ENCODE measurements around the gene ENHO. TPM values are rescaled to one million over a fixed set of nuclear protein-coding genes. Genes with fewer than 3 reads are reported as not detected.

Gene ENHO
- total RNA-seq, 1 donor from 2014 or later = not detected

- H3K4me1 ChIP-seq = peaks cover under 1% of the 10 kb centered on the region
- no peaks in the 10 kb centered on the region for H3K36me3 ChIP-seq
- H3K9me3 ChIP-seq = no peaks in the 10 kb centered on the region
These were observed 4.6 kb downstream of the ENHO start for GRCh38 chr9:34518110-34518616.

DNA sequence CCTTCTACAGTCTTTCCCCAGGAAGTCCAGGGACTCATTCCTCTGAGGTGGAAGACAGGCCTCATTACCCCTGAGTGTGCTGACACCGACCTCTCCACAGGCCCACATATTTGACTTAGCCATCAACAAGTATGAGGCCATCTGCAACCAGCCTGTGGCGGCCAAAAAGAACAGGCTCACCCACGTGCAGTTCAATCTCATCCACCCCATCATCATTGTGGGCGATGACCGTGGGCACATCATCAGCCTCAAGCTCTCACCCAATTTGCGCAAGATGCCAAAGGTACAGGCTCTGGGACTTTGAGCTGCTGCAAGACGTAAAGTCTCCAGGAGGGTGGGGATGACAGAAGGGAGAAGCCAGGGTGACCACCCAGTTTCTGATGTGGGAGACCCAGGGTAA lies 5.6 kb downstream of the ENHO start:
- Histone ChIP-seq H3K4me1 (no peaks in the 10 kb centered on the region), H3K27me3 (no peaks in the 10 kb centered on the region), H3K4me3 (no peak overlapping the region), H3K9me3 (no peaks in the 10 kb centered on the region), H3K36me3 (no peaks in the 10 kb centered on the region), H3K27ac (no peak overlapping the region)
- DNase-seq (ENCODE audit: extremely low spot score in 2 of 2) = no peak
- intact Hi-C loops (cut with DNase I) = no loop called here
- TF ChIP-seq, protein P1, sequence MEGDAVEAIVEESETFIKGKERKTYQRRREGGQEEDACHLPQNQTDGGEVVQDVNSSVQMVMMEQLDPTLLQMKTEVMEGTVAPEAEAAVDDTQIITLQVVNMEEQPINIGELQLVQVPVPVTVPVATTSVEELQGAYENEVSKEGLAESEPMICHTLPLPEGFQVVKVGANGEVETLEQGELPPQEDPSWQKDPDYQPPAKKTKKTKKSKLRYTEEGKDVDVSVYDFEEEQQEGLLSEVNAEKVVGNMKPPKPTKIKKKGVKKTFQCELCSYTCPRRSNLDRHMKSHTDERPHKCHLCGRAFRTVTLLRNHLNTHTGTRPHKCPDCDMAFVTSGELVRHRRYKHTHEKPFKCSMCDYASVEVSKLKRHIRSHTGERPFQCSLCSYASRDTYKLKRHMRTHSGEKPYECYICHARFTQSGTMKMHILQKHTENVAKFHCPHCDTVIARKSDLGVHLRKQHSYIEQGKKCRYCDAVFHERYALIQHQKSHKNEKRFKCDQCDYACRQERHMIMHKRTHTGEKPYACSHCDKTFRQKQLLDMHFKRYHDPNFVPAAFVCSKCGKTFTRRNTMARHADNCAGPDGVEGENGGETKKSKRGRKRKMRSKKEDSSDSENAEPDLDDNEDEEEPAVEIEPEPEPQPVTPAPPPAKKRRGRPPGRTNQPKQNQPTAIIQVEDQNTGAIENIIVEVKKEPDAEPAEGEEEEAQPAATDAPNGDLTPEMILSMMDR (IDR thresholded peaks at IDR 0.05) = no peak
- no peak for TF ChIP-seq POLR2A (IDR thresholded peaks at IDR 0.05)
- no peak for TF ChIP-seq POLR2AphosphoS5 (IDR thresholded peaks at IDR 0.05; ENCODE audit: insufficient read depth in 1 of 2, low read depth in 1 of 2)

More at GRCh38 chr9:34518110-34518616, 4.6 kb downstream of the ENHO start:
- Histone ChIP-seq H3K27ac (no peak overlapping the region), H3K27me3 (no peaks in the 10 kb centered on the region), H3K4me3 (no peak overlapping the region)
- DNase-seq (ENCODE audit: extremely low spot score in 2 of 2) = no peak
- intact Hi-C loops (cut with DNase I) = no loop called here
- TF ChIP-seq, protein P1 (IDR thresholded peaks at IDR 0.05) = no peak
- no peak for TF ChIP-seq POLR2AphosphoS5 (IDR thresholded peaks at IDR 0.05; ENCODE audit: insufficient read depth in 1 of 2, low read depth in 1 of 2)
- no peak for TF ChIP-seq POLR2A (IDR thresholded peaks at IDR 0.05)

- Histone ChIP-seq H3K27me3 (no peaks in the 10 kb centered on the region), H3K36me3 (no peaks in the 10 kb centered on the region), H3K4me3 (no peak overlapping the region), H3K4me1 (no peaks in the 10 kb centered on the region), H3K9me3 (no peaks in the 10 kb centered on the region), H3K27ac (no peak overlapping the region)
- no peak for DNase-seq (ENCODE audit: extremely low spot score in 2 of 2)
- TF ChIP-seq POLR2A (IDR thresholded peaks at IDR 0.05) (no peak), POLR2AphosphoS5 (IDR thresholded peaks at IDR 0.05; ENCODE audit: insufficient read depth in 1 of 2, low read depth in 1 of 2) (no peak)
- TF ChIP-seq, protein P1 (IDR thresholded peaks at IDR 0.05) = no peak
- intact Hi-C loops (cut with DNase I) = no loop called here
These were observed 6.8 kb downstream of the ENHO start for GRCh38 chr9:34515959-34516358.

- Histone ChIP-seq H3K36me3 (no peaks in the 10 kb centered on the region), H3K4me3 (no peak overlapping the region), H3K27me3 (no peaks in the 10 kb centered on the region), H3K9me3 (no peaks in the 10 kb centered on the region), H3K4me1 (no peaks in the 10 kb centered on the region), H3K27ac (no peak overlapping the region)
- intact Hi-C loops (cut with DNase I) = no loop called here
- no peak for DNase-seq (ENCODE audit: extremely low spot score in 2 of 2)
- TF ChIP-seq POLR2AphosphoS5 (IDR thresholded peaks at IDR 0.05; ENCODE audit: insufficient read depth in 1 of 2, low read depth in 1 of 2) = no peak
- TF ChIP-seq, protein P1 (IDR thresholded peaks at IDR 0.05) = no peak
- no peak for TF ChIP-seq POLR2A (IDR thresholded peaks at IDR 0.05)
These were observed 8.0 kb downstream of the ENHO start for GRCh38 chr9:34514816-34515215.

DNA sequence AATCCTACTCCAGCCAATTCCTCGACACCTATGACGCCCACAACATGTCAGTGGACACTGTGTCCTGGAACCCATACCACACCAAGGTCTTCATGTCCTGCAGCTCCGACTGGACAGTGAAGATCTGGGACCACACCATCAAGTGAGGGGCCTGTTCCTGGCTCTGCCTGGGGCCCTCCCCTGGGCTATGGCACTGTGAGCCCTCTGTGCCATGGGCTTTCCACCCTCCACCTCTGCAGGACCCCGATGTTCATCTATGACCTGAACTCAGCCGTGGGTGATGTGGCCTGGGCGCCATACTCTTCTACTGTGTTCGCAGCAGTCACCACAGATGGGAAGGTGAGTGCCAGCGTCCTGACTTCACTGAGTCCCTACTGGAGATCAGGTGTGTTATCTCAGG lies 8.4 kb downstream of the ENHO start:
- no peak for DNase-seq (ENCODE audit: extremely low spot score in 2 of 2)
- no peak overlapping the region for H3K4me3 ChIP-seq
- no peaks in the 10 kb centered on the region for H3K4me1 ChIP-seq
- no peaks in the 10 kb centered on the region for H3K27me3 ChIP-seq
- TF ChIP-seq, protein P1 (IDR thresholded peaks at IDR 0.05) = no peak
- TF ChIP-seq POLR2AphosphoS5 (IDR thresholded peaks at IDR 0.05; ENCODE audit: insufficient read depth in 1 of 2, low read depth in 1 of 2) (no peak), POLR2A (IDR thresholded peaks at IDR 0.05) (no peak)
- no peak overlapping the region for H3K27ac ChIP-seq
- intact Hi-C loops (cut with DNase I) = no loop called here
- no peaks in the 10 kb centered on the region for H3K36me3 ChIP-seq
- no peaks in the 10 kb centered on the region for H3K9me3 ChIP-seq

Data from vagina (tissue), 2 donors.